COLO668 (cell line): ENCODE measurements around the gene EIF4EBP2.
A peak's percentile ranks its signal among the peaks of the same experiment; 100 is the strongest.

Source experiments
- DNase-seq: peaks from one replicate; lab custom pipeline; 2025; ENCODE audit not compliant: unreplicated experiment; lab: John Stamatoyannopoulos, UW

The EIF4EBP2 gene

GRCh38 chr10:70459774-70460490 is 56.0 kb downstream of the EIF4EBP2 start:
- no peak for DNase-seq

GRCh38 chr10:70461397-70462348 is 57.7 kb downstream of the EIF4EBP2 start:
- DNase-seq = peak; percentile 44

GRCh38 chr10:70462349-70462984 is 58.5 kb downstream of the EIF4EBP2 start:
- no peak for DNase-seq

GRCh38 chr10:70465278-70465677 is 61.3 kb downstream of the EIF4EBP2 start:
- no peak for DNase-seq

GRCh38 chr10:70465832-70466231 is 61.9 kb downstream of the EIF4EBP2 start:
- DNase-seq = no peak

- DNase-seq = no peak
These were observed 63.0 kb downstream of the EIF4EBP2 start for GRCh38 chr10:70466951-70467350.

- DNase-seq = no peak
These were observed 69.0 kb downstream of the EIF4EBP2 start for GRCh38 chr10:70472799-70473454.

GRCh38 chr10:70474780-70475179 is 70.8 kb downstream of the EIF4EBP2 start:
- DNase-seq = no peak

GRCh38 chr10:70475661-70476060 is 71.7 kb downstream of the EIF4EBP2 start:
- no peak for DNase-seq

GRCh38 chr10:70476249-70477035 is 72.5 kb downstream of the EIF4EBP2 start:
- DNase-seq = no peak

GRCh38 chr10:70477661-70478162 is 73.8 kb downstream of the EIF4EBP2 start:
- DNase-seq = peak; percentile 66
